Stimulated activated CD4-positive, alpha-beta T cell treated with anti-CD3 and anti-CD28 coated beads, Interleukin-4, amount 100 ng/mL, for 1 hour (primary cell): ENCODE data around the gene KIF5A.
A peak's percentile ranks its signal among the peaks of the same experiment; 100 is the strongest.
"Not testable (repeated sequence)": the region's sequence is repeated elsewhere in the genome, so short reads cannot be mapped to it uniquely, and the experiment has no call there.

Source experiments
- DNase-seq: peaks from one replicate; pipeline ENCODE4 v3.0.0-alpha.2; 2020

The KIF5A gene

GRCh38 chr12:57585156-57585555 lies 35.3 kb downstream of the KIF5A start:
- DNase-seq, result no peak

- DNase-seq, result no peak
Measured at GRCh38 chr12:57586128-57586527, 36.3 kb downstream of the KIF5A start.

GRCh38 chr12:57586832-57587429 lies 37.1 kb downstream of the KIF5A start:
- DNase-seq, result no peak

- not testable (repeated sequence) for DNase-seq
Measured at GRCh38 chr12:57588951-57589610, 39.2 kb downstream of the KIF5A start.

- no peak for DNase-seq
Measured at GRCh38 chr12:57590479-57590863, 40.6 kb downstream of the KIF5A start.

GRCh38 chr12:57590864-57591781 lies 41.3 kb downstream of the KIF5A start, which contains the start of gene PIP4K2C:
Gene PIP4K2C (plus strand): TSS chr12:57591192. CDS start chr12:57591290, 98 bp downstream.
- DNase-seq, result peak; percentile 73

GRCh38 chr12:57591782-57592325 lies 42.0 kb downstream of the KIF5A start:
- no peak for DNase-seq

GRCh38 chr12:57592551-57593165 lies 42.8 kb downstream of the KIF5A start:
- no peak for DNase-seq

- no peak for DNase-seq
Measured at GRCh38 chr12:57593187-57593586, 43.3 kb downstream of the KIF5A start.

GRCh38 chr12:57600395-57600794 lies 50.6 kb downstream of the KIF5A start:
- no peak for DNase-seq

- DNase-seq, result no peak
Measured at GRCh38 chr12:57602544-57602943, 52.7 kb downstream of the KIF5A start.

- no peak for DNase-seq
Measured at GRCh38 chr12:57603324-57603723, 53.5 kb downstream of the KIF5A start.

GRCh38 chr12:57603815-57604453 lies 54.1 kb downstream of the KIF5A start:
- DNase-seq, result no peak

- DNase-seq, result peak; percentile 48
Measured at GRCh38 chr12:57604454-57604991, 54.7 kb downstream of the KIF5A start, which contains the start of gene DTX3. Gene DTX3 (plus strand): TSS chr12:57604824. CDS start chr12:57606518, 1,694 bp downstream.

- DNase-seq, result no peak
Measured at GRCh38 chr12:57604992-57605810, 55.4 kb downstream of the KIF5A start.

GRCh38 chr12:57605811-57606311 lies 56.0 kb downstream of the KIF5A start:
- no peak for DNase-seq

GRCh38 chr12:57606399-57606798 lies 56.6 kb downstream of the KIF5A start:
- DNase-seq, result no peak

- no peak for DNase-seq
Measured at GRCh38 chr12:57606821-57607220, 57.0 kb downstream of the KIF5A start.

GRCh38 chr12:57607958-57608663 lies 58.3 kb downstream of the KIF5A start:
- no peak for DNase-seq
